ENCODE data around the gene ARHGAP42.

DNA sequence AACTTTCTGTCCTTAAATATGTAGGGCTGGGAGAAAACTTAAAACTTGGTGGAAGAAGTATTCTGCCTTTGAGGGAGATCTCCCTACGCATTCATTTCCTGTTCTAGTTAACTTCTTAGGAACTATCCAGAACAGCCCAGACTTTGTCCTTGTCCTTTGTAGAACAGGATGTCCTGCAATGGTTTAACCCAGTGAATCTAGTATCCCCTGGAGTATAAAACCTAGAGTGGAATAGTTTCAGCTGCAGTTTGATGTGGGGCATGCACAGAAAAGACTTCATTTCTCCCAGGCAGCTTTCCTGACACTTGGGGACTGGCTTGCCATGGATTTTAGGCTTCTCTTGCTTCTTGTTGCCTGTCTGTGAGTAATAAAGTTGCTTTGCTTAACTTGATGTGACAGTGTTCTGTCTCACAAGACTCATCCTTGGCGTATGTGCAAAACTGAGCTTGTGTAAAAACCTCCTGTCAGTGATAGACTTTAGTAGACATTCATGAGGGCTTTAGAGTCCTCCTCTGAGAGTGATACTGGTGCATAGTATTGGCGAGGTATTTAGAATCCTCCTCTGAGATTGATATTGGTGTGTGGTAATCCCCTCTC lies 28.2 kb downstream of the ARHGAP42 start:
- TF ChIP-seq, protein P1, sequence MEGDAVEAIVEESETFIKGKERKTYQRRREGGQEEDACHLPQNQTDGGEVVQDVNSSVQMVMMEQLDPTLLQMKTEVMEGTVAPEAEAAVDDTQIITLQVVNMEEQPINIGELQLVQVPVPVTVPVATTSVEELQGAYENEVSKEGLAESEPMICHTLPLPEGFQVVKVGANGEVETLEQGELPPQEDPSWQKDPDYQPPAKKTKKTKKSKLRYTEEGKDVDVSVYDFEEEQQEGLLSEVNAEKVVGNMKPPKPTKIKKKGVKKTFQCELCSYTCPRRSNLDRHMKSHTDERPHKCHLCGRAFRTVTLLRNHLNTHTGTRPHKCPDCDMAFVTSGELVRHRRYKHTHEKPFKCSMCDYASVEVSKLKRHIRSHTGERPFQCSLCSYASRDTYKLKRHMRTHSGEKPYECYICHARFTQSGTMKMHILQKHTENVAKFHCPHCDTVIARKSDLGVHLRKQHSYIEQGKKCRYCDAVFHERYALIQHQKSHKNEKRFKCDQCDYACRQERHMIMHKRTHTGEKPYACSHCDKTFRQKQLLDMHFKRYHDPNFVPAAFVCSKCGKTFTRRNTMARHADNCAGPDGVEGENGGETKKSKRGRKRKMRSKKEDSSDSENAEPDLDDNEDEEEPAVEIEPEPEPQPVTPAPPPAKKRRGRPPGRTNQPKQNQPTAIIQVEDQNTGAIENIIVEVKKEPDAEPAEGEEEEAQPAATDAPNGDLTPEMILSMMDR (IDR thresholded peaks at IDR 0.05; ENCODE audit: insufficient read depth, low read depth, low read length), result no peak
- TF ChIP-seq EZH2 (IDR thresholded peaks at IDR 0.05; ENCODE audit: insufficient read depth, low read length), result no peak
